ENCODE measurements around the gene OR1B1. TPM values are rescaled to one million over a fixed set of nuclear protein-coding genes. Genes with fewer than 3 reads are reported as not detected.

Gene OR1B1
- polyA plus RNA-seq, 1 donor from 2014 or later: not detected

Other genes starting within 250 kb of the OR1B1 start
- not detected for gene OR1J1, start 179.7 kb downstream of the OR1B1 start, polyA plus RNA-seq
- gene OR1J2, start 146.8 kb downstream of the OR1B1 start, polyA plus RNA-seq: not detected
- gene OR1J4, start 138.5 kb downstream of the OR1B1 start, polyA plus RNA-seq: not detected
- not detected for gene OR1N1, start 130.3 kb downstream of the OR1B1 start, polyA plus RNA-seq
- gene OR1N2, start 104.5 kb downstream of the OR1B1 start, polyA plus RNA-seq: not detected
- gene OR1L8, start 74.2 kb downstream of the OR1B1 start, polyA plus RNA-seq: not detected
- gene OR1Q1, start 42.9 kb downstream of the OR1B1 start, polyA plus RNA-seq: not detected
- 0.99 TPM for gene OR1L1, start 4.1 kb upstream of the OR1B1 start, polyA plus RNA-seq
- gene OR1L3, start 17.5 kb upstream of the OR1B1 start, polyA plus RNA-seq: not detected
- not detected for gene OR1L4, start 66.4 kb upstream of the OR1B1 start, polyA plus RNA-seq
- not detected for gene OR1L6, start 84.7 kb upstream of the OR1B1 start, polyA plus RNA-seq
- gene OR5C1, start 131.3 kb upstream of the OR1B1 start, polyA plus RNA-seq: not detected
- not detected for gene OR1K1, start 142.5 kb upstream of the OR1B1 start, polyA plus RNA-seq
- 8.2 TPM for gene PDCL, start 171.0 kb upstream of the OR1B1 start, polyA plus RNA-seq
- gene RC3H2, start 247.7 kb upstream of the OR1B1 start, polyA plus RNA-seq: 21.0 TPM

All from IgD-negative memory B cell (primary cell).